ENCODE measurements around the gene PSMB11.
A peak's percentile ranks its signal among the peaks of the same experiment; 100 is the strongest.

PSMB11 gene

DNA sequence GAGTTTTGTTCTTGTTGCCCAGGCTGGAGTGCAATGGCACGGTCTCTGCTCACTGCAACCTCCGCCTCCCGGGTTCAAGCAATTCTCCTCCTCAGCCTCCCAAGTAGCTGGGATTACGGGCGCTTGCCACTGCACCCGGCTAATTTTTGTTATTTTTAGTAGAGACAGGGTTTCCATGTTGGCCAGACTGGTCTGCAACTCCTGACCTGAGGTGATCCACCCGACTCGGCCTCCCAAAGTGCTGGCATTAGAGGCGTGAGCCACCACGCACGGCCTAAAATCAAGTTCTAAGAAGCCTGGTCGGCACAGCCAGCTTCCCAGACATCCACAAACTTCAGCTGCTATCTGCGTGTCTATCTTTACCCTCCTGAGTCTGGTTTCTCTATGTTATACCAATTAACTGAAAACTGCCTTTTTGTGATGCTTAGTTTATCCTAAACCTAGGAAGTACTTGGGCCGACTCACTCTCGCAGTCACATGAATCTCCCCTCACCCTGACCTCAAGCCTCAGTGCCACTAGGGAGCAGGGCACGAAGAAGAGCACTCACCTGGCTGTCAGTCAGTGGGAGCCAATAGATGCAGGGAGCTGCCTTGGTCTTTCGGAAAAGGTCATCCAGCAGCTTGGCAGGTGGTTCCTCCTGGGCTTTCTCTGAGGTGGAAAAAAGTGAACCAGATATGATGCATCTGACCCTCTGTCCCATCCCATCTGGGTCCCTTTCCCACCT is 18.7 kb downstream of the PSMB11 start:
- no peak for DNase-seq

DNA sequence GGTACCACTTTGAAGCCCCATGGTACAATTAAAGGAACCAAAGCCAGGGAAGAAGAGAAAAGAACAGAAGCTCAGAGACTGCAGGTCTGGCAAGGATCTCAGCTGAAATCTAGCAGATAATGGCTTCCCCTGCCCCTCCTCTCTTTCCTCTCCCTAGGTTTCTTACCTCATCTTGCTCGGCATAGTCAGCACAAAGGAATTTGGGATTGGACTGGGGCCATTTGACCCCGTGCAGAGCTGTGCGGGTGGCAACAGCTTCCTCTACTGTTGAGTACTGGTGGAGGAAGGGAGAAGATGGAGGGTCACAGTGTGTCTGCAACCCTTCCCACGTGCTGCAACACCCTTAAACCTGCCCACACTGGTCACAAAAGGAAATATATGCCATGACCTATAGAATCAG is 20.0 kb downstream of the PSMB11 start:
- no peak for DNase-seq

GRCh38 chr14:23063601-23064000 is 21.6 kb downstream of the PSMB11 start:
- no peak for DNase-seq

DNA sequence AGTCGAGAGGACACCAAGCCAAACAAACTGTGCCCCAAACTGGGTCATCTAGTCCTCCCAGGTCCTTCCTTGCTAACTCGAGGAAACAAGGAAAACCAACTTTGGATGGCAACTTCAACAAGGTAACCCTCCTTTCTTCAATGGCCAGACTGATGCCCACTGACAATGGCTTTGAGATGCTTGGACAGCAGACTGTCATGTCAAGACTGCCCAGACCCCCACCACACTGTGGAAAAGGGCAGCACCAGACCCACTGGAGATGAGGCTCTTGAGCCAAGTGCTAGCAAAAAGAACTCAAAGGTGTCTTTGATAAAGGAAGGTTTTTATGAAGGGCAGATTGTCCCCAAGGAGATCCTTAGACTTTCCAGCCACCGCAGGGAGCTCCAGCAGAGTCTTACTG is 24.4 kb downstream of the PSMB11 start:
- no peak for DNase-seq

GRCh38 chr14:23066855-23067744 is 25.1 kb downstream of the PSMB11 start:
- no peak for DNase-seq

- DNase-seq, result no peak
These were observed 26.1 kb downstream of the PSMB11 start for GRCh38 chr14:23067847-23068788.

- DNase-seq, result peak; percentile 76 to 84
These were observed 26.9 kb downstream of the PSMB11 start for GRCh38 chr14:23068789-23069412.

DNA sequence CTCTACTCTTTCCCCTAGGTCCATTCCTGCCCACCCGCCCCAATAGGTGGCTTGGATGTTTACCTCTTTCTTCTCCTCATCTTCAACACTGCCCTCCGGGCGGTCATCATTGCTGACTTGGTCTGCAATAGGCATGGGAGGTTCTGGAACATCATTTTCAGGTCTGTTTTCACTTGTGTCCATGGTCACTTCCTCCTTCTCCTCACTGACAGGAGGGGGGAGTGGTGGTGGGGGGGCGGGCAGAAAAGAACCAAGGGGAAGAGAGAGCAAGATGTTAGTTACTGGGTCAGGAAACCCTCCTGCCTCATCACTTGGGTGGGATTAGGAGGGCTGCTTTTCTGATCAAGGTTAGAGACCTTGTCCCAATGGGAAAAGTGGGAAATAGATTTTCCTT is 27.4 kb downstream of the PSMB11 start:
- no peak for DNase-seq

GRCh38 chr14:23070262-23071129 is 28.5 kb downstream of the PSMB11 start:
- DNase-seq, result no peak

GRCh38 chr14:23071244-23071920 is 29.4 kb downstream of the PSMB11 start:
- peak; percentile 77 to 80 for DNase-seq

GRCh38 chr14:23071921-23072539 is 30.0 kb downstream of the PSMB11 start:
- DNase-seq, result no peak

DNA sequence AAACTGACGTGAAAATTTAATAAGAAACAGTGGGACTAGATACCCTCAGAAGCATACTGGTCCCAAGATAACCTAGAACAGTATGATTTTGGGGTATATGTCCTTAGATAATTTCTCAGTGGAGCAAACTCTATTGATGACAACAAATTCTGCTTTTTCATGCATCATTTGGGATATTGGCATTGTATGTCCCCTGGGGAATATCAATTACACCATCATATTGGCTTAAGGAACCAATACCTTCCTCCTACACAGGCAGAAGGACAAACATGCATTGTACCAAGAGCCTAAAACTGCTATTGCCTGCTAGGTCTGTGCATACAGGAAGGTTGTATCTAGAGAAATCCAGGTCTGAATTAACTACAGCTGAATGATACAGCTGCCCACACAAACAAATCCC is 32.9 kb downstream of the PSMB11 start:
- DNase-seq, result no peak

- DNase-seq, result peak in 1 of 2 donors; percentile 54
These were observed 34.9 kb downstream of the PSMB11 start for GRCh38 chr14:23076785-23077408.

- no peak for DNase-seq
These were observed 36.0 kb downstream of the PSMB11 start for GRCh38 chr14:23077962-23078361.

- peak in 1 of 2 donors; percentile 65 for DNase-seq
These were observed 36.7 kb downstream of the PSMB11 start for GRCh38 chr14:23078692-23079116.

- no peak for DNase-seq
These were observed 37.7 kb downstream of the PSMB11 start for GRCh38 chr14:23079716-23080115.

- DNase-seq, result no peak
These were observed 38.5 kb downstream of the PSMB11 start for GRCh38 chr14:23080474-23080873.

DNA sequence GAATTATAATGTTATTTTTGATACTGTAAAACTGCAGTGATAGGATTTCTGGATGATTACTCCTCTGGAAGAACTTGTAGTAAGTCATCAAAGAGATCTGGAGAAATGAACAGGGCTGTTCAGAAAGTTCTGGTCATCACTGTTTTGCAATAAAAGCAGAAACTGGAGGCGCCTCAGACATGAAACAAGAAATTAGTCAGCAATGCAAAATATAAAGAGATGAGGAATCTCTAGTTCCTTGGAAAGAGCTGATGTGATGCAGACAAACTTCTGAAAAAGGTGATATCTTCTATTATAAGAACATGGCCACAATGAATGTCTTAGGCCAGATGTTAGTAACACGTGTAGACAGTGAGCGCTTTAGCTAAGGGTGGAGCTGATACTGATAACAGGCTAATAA is 43.4 kb downstream of the PSMB11 start:
- DNase-seq, result no peak

DNA sequence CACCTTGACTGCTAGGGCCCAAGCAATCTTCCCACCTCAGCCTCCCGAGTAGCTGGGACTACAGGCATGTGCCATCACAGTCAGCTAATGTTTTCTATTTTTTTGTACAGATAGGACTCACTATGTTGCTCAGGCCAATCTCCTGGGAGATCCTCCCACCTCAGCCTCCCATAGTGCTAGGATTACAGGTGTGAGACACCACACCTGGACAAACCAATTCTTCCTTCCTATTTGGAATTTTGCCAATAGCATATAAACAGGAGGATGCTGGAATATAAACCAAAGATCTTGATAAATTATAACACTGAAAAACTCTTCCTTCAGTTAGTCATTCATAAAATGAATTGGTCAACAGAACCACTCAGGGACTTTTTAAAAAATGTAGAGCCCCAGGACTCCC is 44.6 kb downstream of the PSMB11 start:
- DNase-seq, result no peak

Data from CD4-positive, alpha-beta T cell treated with Interleukin-1 beta for 1 hour (primary cell).